Measurements from ENCODE around the gene EIF4G2. TPM values are rescaled to one million over a fixed set of nuclear protein-coding genes. Genes with fewer than 3 reads are reported as not detected.
A peak's percentile ranks its signal among the peaks of the same experiment; 100 is the strongest.

The EIF4G2 gene
- total RNA-seq, 1 donor from 2014 or later = 1,057 TPM

DNA sequence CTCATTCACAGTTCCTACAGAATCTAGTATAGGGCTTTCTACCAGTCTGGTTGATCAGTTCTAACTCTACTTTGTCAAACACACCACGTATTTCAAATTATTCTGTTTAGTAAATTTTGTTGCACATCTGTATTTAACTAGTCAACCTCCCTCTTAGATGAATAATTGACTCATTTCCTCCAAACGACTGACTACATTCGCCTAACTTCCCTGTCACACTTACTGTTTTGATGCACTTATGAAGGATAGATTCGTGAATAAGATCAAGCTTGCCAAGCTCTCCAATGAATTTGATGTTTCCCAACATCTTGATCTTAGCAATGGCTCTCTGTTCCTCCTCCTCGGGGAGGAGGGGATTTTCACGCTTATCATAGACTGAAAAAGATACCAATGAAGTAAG is 5.0 kb downstream of the EIF4G2 start:
- Mint-ChIP-seq H3K27me3 (ENCODE audit: low read depth) (no peaks in the 10 kb centered on the region), H3K36me3 (ENCODE audit: low read depth) (peaks cover 96% of the 10 kb centered on the region), H3K4me1 (ENCODE audit: low read depth) (peaks cover 64% of the 10 kb centered on the region), H3K4me3 (ENCODE audit: low read depth) (no peak overlapping the region), H3K9me3 (no peaks in the 10 kb centered on the region), H3K27ac (peak overlapping the region; percentile 11)
- intact Hi-C loops (cut with micrococcal nuclease) = no loop called here
- no peak for DNase-seq (ENCODE audit: low spot score)

DNA sequence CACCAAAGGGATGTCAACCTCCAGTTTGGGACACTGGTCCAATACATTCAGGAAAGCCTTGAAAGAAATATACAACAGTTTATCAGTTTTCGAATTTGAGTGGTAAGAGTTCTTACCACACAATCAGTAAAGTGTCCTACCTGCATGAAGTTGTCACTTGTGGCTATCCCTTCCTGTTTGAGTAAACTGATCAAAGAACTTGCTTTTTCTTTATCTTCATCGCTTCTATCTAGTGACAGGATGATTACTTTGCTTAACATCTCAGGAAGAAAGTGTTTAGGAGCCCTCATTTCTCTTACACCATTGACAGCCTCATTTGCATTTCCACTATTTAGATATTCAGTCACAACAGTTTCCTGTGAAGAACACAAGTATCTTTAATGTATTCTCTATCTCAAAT is 8.4 kb downstream of the EIF4G2 start:
- peaks cover 53% of the 10 kb centered on the region for H3K4me1 Mint-ChIP-seq (ENCODE audit: low read depth)
- H3K36me3 Mint-ChIP-seq (ENCODE audit: low read depth) = peaks cover 92% of the 10 kb centered on the region
- no peak overlapping the region for H3K4me3 Mint-ChIP-seq (ENCODE audit: low read depth)
- H3K9me3 Mint-ChIP-seq = no peaks in the 10 kb centered on the region
- DNase-seq (ENCODE audit: low spot score) = no peak
- intact Hi-C loops (cut with micrococcal nuclease) = no loop called here
- H3K27me3 Mint-ChIP-seq (ENCODE audit: low read depth) = no peaks in the 10 kb centered on the region
- H3K27ac Mint-ChIP-seq = peak overlapping the region; percentile 33

DNA sequence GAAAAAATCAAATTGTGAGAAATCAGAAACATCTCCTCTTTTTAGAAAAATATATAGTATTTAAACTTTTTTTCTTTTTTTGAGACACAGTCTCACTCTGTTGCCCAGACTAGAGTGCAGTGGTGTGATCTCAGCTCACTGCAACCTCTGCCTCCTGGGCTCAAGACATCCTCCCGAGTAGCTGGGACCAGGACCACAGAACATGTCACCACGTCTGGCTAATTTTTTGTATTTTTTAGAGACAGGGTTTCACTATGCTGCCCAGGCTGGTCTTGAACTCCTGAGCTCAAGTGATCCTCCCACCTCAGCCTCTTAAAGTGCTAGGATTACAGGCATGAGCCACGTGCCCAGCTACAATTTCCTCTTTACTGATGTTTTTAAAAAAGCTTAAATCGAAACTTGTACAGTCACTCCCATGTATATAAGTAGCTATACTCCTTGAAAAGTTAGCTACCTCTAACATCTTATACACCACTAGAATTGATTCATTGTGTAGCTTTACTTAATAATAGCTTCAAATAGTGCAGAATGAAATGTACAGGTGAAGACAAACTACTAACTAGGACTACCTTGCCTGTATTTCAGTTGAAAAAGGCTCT is 10.3 kb downstream of the EIF4G2 start:
- no peak for DNase-seq (ENCODE audit: low spot score)
- Mint-ChIP-seq H3K4me1 (ENCODE audit: low read depth) (peaks cover 41% of the 10 kb centered on the region), H3K36me3 (ENCODE audit: low read depth) (peaks cover 80% of the 10 kb centered on the region), H3K27me3 (ENCODE audit: low read depth) (no peaks in the 10 kb centered on the region), H3K9me3 (no peaks in the 10 kb centered on the region), H3K4me3 (ENCODE audit: low read depth) (no peak overlapping the region), H3K27ac (no peak overlapping the region)
- intact Hi-C loops (cut with micrococcal nuclease) = no loop called here

DNA sequence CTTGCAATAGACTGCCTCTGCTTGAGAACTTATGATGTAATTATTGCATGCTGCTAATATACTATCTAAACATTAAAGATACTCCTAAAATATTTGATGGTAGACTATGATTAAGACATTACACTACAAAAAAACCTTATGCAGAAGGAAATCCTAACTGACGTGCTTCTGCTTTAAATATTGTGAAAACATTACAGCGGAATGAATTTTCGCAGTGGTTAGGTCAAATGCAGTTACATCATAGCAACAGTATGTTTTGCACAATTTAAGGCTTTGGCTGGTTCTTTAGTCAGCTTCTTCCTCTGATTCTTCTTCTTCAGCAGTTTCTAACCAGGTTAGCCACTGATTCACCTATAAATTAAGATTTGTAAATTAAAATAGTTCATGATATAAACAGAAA is 11.2 kb downstream of the EIF4G2 start:
- H3K27ac Mint-ChIP-seq = no peak overlapping the region
- intact Hi-C loops (cut with micrococcal nuclease) = no loop called here
- H3K4me1 Mint-ChIP-seq (ENCODE audit: low read depth) = peaks cover 46% of the 10 kb centered on the region
- DNase-seq (ENCODE audit: low spot score) = no peak
- H3K9me3 Mint-ChIP-seq = no peaks in the 10 kb centered on the region
- H3K4me3 Mint-ChIP-seq (ENCODE audit: low read depth) = no peak overlapping the region
- H3K27me3 Mint-ChIP-seq (ENCODE audit: low read depth) = peaks cover 5% of the 10 kb centered on the region
- H3K36me3 Mint-ChIP-seq (ENCODE audit: low read depth) = peaks cover 73% of the 10 kb centered on the region

- H3K9me3 Mint-ChIP-seq = no peaks in the 10 kb centered on the region
- DNase-seq (ENCODE audit: low spot score) = no peak
- H3K27ac Mint-ChIP-seq = no peak overlapping the region
- H3K4me3 Mint-ChIP-seq (ENCODE audit: low read depth) = no peak overlapping the region
- H3K36me3 Mint-ChIP-seq (ENCODE audit: low read depth) = peaks cover 67% of the 10 kb centered on the region
- H3K4me1 Mint-ChIP-seq (ENCODE audit: low read depth) = peaks cover 43% of the 10 kb centered on the region
- intact Hi-C loops (cut with micrococcal nuclease) = no loop called here
- H3K27me3 Mint-ChIP-seq (ENCODE audit: low read depth) = peaks cover 5% of the 10 kb centered on the region
Measured at GRCh38 chr11:10797001-10797400, 11.7 kb downstream of the EIF4G2 start.

- intact Hi-C loops (cut with micrococcal nuclease) = no loop called here
- Mint-ChIP-seq H3K4me1 (ENCODE audit: low read depth) (peaks cover 35% of the 10 kb centered on the region), H3K36me3 (ENCODE audit: low read depth) (peaks cover 59% of the 10 kb centered on the region), H3K9me3 (no peaks in the 10 kb centered on the region), H3K4me3 (ENCODE audit: low read depth) (no peak overlapping the region), H3K27me3 (ENCODE audit: low read depth) (peaks cover 9% of the 10 kb centered on the region), H3K27ac (no peak overlapping the region)
- no peak for DNase-seq (ENCODE audit: low spot score)
Measured at GRCh38 chr11:10796191-10796590, 12.5 kb downstream of the EIF4G2 start.

DNA sequence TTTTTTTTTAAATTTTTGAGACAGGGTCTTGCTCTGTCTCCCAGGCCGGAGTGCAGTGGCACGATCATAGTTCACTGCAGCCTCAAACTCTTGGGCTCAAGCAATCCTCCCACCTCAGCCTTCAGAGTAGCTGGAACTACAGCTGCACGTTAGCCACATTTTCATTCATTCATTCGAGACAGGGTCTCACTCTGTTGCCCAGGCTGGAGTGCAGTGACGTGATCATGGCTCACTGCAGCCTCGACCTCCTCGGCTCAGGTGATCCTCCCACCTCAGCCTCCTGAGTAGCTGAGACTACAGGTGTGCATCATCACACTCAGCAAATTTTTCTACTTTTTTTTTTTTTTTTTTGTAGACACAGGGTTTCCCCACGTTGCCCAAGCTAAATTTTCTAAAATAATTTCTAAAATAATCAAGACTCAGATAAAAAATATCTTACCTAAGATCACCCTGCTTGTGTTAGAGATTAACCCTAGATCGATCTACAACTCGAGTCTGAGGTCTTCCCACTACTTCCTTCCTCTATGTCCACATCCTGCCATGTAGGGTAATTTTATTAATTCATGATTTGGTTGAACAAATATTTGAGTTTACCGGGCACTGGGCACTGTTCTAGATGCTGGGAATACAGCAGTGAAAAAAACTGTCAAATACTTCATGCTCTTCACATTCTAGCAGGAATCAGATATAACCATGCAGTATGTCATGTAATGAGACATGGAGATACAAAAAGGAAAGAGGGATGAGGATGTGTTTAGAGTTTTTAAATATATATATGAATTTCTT is 15.1 kb downstream of the EIF4G2 start:
- Mint-ChIP-seq H3K4me3 (ENCODE audit: low read depth) (no peak overlapping the region), H3K36me3 (ENCODE audit: low read depth) (peaks cover 36% of the 10 kb centered on the region), H3K27ac (no peak overlapping the region), H3K4me1 (ENCODE audit: low read depth) (peaks cover 11% of the 10 kb centered on the region), H3K27me3 (ENCODE audit: low read depth) (peaks cover 18% of the 10 kb centered on the region), H3K9me3 (no peaks in the 10 kb centered on the region)
- intact Hi-C loops (cut with micrococcal nuclease) = loop anchor here (2.0 kb wide), 2 partner anchors 139 to 993 kb away; no protein-coding TSS in a partner anchor
- no peak for DNase-seq (ENCODE audit: low spot score)

DNA sequence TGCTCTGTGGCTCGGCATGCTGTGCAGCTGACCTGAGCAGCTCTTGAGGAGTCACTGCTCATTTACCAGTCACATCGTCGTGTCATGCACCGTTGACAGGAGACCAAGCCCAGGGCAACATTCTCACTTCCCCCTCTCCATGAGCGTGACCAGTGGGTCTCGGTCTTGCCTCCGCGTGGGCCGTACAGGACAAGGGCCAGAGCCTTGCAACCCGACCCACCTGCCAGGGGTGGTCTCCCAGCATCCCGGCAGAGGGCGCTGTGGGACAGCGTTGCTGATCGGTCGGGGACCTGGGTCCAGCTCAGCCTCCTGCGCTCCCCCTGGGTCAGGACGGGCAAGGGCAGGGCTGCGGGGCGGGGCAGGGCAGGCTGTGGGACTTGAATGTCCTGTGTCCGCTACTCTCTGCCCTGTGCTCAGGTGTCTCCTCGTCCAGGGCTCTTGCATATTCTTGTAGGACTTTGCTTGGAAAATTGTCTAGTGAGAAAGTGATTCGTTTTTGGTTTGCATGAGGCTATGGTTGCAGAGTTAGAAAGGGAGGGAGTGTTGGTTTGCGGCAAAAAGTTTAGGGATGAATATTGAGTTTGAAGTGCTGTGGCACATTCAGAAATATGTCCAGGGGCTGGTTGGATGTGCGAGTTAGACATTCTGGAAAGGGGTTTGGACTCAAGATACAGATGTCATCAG is 16.2 kb downstream of the EIF4G2 start:
- H3K9me3 Mint-ChIP-seq = no peaks in the 10 kb centered on the region
- intact Hi-C loops (cut with micrococcal nuclease) = loop anchor here (1.0 to 2.0 kb wide), 3 partner anchors 140 to 994 kb away; no protein-coding TSS in a partner anchor
- peaks cover 11% of the 10 kb centered on the region for H3K4me1 Mint-ChIP-seq (ENCODE audit: low read depth)
- H3K27ac Mint-ChIP-seq = no peak overlapping the region
- H3K27me3 Mint-ChIP-seq (ENCODE audit: low read depth) = peaks cover 18% of the 10 kb centered on the region
- no peak overlapping the region for H3K4me3 Mint-ChIP-seq (ENCODE audit: low read depth)
- peaks cover 26% of the 10 kb centered on the region for H3K36me3 Mint-ChIP-seq (ENCODE audit: low read depth)
- DNase-seq (ENCODE audit: low spot score) = peak; percentile 73

DNA sequence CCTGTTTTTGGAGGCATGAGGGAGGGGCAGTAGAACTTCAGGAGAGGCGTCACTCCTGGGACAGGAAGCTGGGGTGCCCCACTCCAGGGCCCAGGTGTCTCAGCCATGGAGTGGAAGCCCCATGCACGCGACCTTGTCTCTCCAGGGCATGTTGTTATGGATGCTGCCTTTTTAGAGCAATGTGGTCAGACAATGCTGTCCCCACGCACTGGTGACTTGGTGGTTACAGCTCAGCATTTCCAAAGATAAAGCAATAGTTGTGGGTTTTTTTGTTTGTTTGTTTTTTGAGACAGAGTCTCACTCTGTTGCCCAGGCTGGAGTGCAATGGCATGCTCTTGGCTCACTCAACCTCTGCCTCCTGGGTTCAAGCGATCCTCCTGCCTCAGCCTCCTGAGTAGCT is 22.3 kb downstream of the EIF4G2 start:
- DNase-seq (ENCODE audit: low spot score) = no peak

GRCh38 chr11:10785146-10785474 is 23.6 kb downstream of the EIF4G2 start:
- Mint-ChIP-seq H3K36me3 (ENCODE audit: low read depth) (peaks cover under 1% of the 10 kb centered on the region), H3K4me3 (ENCODE audit: low read depth) (no peak overlapping the region), H3K27ac (no peak overlapping the region), H3K9me3 (no peaks in the 10 kb centered on the region), H3K4me1 (ENCODE audit: low read depth) (no peaks in the 10 kb centered on the region), H3K27me3 (ENCODE audit: low read depth) (peaks cover 4% of the 10 kb centered on the region)
- no peak for DNase-seq (ENCODE audit: low spot score)
- intact Hi-C loops (cut with micrococcal nuclease) = no loop called here

More for the DNA sequence above, 22.3 kb downstream of the EIF4G2 start:
- Mint-ChIP-seq H3K36me3 (ENCODE audit: low read depth) (no peaks in the 10 kb centered on the region), H3K27me3 (ENCODE audit: low read depth) (peaks cover 9% of the 10 kb centered on the region), H3K4me1 (ENCODE audit: low read depth) (no peaks in the 10 kb centered on the region), H3K9me3 (no peaks in the 10 kb centered on the region), H3K4me3 (ENCODE audit: low read depth) (no peak overlapping the region), H3K27ac (no peak overlapping the region)
- intact Hi-C loops (cut with micrococcal nuclease) = no loop called here

- no peak for DNase-seq (ENCODE audit: low spot score)
- no peaks in the 10 kb centered on the region for H3K9me3 Mint-ChIP-seq
- peaks cover 2% of the 10 kb centered on the region for H3K27me3 Mint-ChIP-seq (ENCODE audit: low read depth)
- H3K4me1 Mint-ChIP-seq (ENCODE audit: low read depth) = no peaks in the 10 kb centered on the region
- intact Hi-C loops (cut with micrococcal nuclease) = no loop called here
- peaks cover 4% of the 10 kb centered on the region for H3K36me3 Mint-ChIP-seq (ENCODE audit: low read depth)
- no peak overlapping the region for H3K4me3 Mint-ChIP-seq (ENCODE audit: low read depth)
- H3K27ac Mint-ChIP-seq = no peak overlapping the region
Measured at GRCh38 chr11:10784232-10785145, 24.2 kb downstream of the EIF4G2 start.

- no peaks in the 10 kb centered on the region for H3K4me1 Mint-ChIP-seq (ENCODE audit: low read depth)
- DNase-seq (ENCODE audit: low spot score) = no peak
- no peaks in the 10 kb centered on the region for H3K9me3 Mint-ChIP-seq
- H3K27ac Mint-ChIP-seq = no peak overlapping the region
- H3K4me3 Mint-ChIP-seq (ENCODE audit: low read depth) = no peak overlapping the region
- H3K27me3 Mint-ChIP-seq (ENCODE audit: low read depth) = no peaks in the 10 kb centered on the region
- H3K36me3 Mint-ChIP-seq (ENCODE audit: low read depth) = peaks cover 33% of the 10 kb centered on the region
- intact Hi-C loops (cut with micrococcal nuclease) = no loop called here
Measured at GRCh38 chr11:10780040-10780439, 28.7 kb downstream of the EIF4G2 start.

Data from activated T-helper 2 cell treated with anti-CD3 and anti-CD28 coated beads, Interferon-gamma antibody, Interleukin-2, Interleukin-4, amounts not matched to agents 10 μg/mL and 5 μg/mL and 100 μg/mL, durations not matched to agents 14 hours and 24 hours and 36 hours (primary cell).